H7 (cell line): ENCODE results near the gene KCNH1. TPM values are rescaled to one million over a fixed set of nuclear protein-coding genes. Genes with fewer than 3 reads are reported as not detected.
"Not testable (repeated sequence)": the region's sequence is repeated elsewhere in the genome, so short reads cannot be mapped to it uniquely, and the experiment has no call there.

Experiments used
- DNase-seq: peaks from one replicate; pipeline ENCODE4 v3.0.0; 2012
- H3K27me3 ChIP-seq: 2 replicates; pipeline ENCODE4 v1.6.0; 2011; ENCODE audit warnings: mild to moderate bottlenecking, low read length; ENCODE audit not compliant: control insufficient read depth, insufficient read depth
- H3K36me3 ChIP-seq: replicated peaks from 2 replicates; pipeline ENCODE4 v1.5.1; 2011; ENCODE audit warnings: low read length; ENCODE audit not compliant: control insufficient read depth, insufficient read depth
- H3K4me3 ChIP-seq: 2 replicates; pipeline ENCODE4 v1.5.1; 2011; ENCODE audit warnings: low read depth, mild to moderate bottlenecking, control low read depth, low read length, moderate library complexity; ENCODE audit not compliant: insufficient read depth
- total RNA-seq: library from RNA; depleted of rRNA; stranded (reverse); fragments of >200 nt; shearing (Covaris generic); gene quantifications from 2 replicates; pipeline ENCODE4 v1.2.3, GENCODE V29; 2014

Gene KCNH1
- total RNA-seq, 1 experiment from 2014 or later, result 0.07 TPM

GRCh38 chr1:211127166-211127565 lies 6.8 kb downstream of the KCNH1 start:
- no peak for DNase-seq
- Histone ChIP-seq H3K36me3 (no peaks in the 10 kb centered on the region), H3K27me3 (peaks cover 4% of the 10 kb centered on the region), H3K4me3 (no peak overlapping the region)

DNA sequence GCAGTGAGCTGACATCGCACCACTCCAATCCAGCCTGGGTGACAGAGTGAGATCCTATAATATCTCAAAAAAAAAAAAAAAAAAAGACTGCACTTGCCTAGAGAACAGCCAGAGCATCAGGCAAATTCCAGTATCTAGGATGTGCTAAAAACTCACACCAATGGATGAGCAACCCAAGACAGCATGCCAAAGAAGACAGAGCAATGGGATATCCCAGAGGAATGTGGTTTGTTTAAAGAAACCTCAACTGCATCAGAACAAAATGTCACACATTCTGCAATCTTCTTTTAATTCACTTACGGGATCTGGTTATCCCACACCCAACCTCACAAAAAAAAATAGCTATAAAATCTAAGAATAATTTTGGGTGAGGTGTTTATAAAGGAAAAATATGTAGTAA lies 7.3 kb downstream of the KCNH1 start:
- DNase-seq, result no peak
- H3K27me3 ChIP-seq, result no peaks in the 10 kb centered on the region
- no peaks in the 10 kb centered on the region for H3K36me3 ChIP-seq

DNA sequence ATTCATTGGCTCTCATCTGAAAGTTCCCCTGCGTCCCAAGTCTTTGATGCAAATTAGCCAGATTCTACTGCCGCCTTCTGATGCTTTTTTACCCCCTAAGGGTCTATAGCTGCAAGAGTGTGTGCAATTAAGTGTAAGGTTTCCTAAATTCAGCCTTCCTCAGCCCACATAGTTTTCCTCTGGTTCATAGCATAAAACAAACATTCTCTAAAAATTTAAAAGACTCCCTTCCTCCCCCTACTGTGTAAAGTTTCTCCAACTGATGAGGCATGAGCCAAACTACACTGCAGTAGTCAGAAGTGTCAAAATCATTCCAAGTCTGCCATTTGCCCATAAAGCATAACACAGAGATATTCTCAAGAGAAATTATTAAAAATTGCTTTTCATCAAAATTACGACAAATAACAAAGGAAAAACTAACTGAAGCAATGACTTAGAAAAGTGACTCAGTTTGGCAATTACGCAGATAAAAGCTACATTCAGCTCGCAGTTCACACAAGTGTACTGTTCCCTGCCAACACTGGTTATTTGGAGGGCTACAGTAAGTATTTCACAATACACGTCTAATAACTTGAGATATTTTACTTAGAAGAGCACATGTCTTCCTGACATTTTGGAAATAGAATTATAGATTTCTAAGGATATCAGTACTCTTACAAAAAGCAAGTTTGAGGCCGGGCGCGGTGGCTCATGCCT lies 15.4 kb downstream of the KCNH1 start:
- DNase-seq, result no peak
- Histone ChIP-seq H3K27me3 (no peaks in the 10 kb centered on the region), H3K36me3 (no peaks in the 10 kb centered on the region), H3K4me3 (no peak overlapping the region)

More for the DNA sequence above, 7.3 kb downstream of the KCNH1 start:
- H3K4me3 ChIP-seq, result no peak overlapping the region

- H3K4me3 ChIP-seq, result no peak overlapping the region
- no peak for DNase-seq
- no peaks in the 10 kb centered on the region for H3K27me3 ChIP-seq
- no peaks in the 10 kb centered on the region for H3K36me3 ChIP-seq
Measured at GRCh38 chr1:211114446-211114845, 19.5 kb downstream of the KCNH1 start.

DNA sequence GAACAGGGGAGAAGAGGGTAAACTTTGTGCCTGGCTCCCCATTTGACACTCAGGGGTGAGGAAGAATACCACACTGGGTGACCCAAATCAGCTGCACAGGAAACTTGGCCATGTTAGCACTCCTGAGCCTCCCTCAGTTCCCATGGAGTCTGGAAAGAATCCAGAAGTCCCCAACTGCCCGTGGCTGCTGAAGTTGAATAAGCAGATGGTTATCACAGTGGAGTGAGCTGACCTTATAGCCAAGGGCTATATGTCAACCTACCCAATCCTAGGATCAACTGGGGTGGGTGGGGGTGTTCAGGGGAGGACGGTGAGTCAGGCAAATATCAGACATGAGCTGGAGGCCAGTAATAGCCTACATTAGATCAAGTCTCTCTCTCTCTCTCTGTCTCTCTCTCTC lies 20.4 kb downstream of the KCNH1 start:
- Histone ChIP-seq H3K36me3 (no peaks in the 10 kb centered on the region), H3K4me3 (no peak overlapping the region), H3K27me3 (no peaks in the 10 kb centered on the region)
- no peak for DNase-seq

GRCh38 chr1:211111351-211111750 lies 22.6 kb downstream of the KCNH1 start:
- H3K27me3 ChIP-seq, result no peaks in the 10 kb centered on the region
- no peak for DNase-seq
- H3K4me3 ChIP-seq, result no peak overlapping the region
- H3K36me3 ChIP-seq, result no peaks in the 10 kb centered on the region

DNA sequence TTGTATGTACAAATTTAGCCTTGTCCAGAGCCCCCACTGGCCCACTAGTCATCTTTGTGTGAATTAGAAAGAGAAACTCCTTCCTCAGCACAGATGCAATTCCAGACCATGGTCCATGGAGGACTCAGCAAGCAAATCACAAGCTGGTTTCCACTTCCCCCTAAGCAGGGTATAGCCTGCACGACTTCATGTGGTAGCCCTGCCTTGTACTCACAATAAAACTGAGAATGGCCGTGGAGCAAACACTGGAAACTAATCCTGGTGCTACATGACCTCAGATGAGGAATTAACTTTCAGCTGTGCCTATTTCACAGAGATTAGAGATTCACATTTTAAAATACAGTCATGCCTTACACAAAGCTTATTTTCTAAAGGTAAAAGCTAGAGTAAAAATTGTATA lies 32.5 kb downstream of the KCNH1 start:
- no peaks in the 10 kb centered on the region for H3K27me3 ChIP-seq
- H3K36me3 ChIP-seq, result no peaks in the 10 kb centered on the region
- H3K4me3 ChIP-seq, result no peak overlapping the region
- DNase-seq, result no peak

GRCh38 chr1:211099393-211099792 lies 34.6 kb downstream of the KCNH1 start:
- Histone ChIP-seq H3K27me3 (no peaks in the 10 kb centered on the region), H3K4me3 (no peak overlapping the region), H3K36me3 (no peaks in the 10 kb centered on the region)
- no peak for DNase-seq

GRCh38 chr1:211095381-211095780 lies 38.6 kb downstream of the KCNH1 start:
- H3K36me3 ChIP-seq, result no peaks in the 10 kb centered on the region
- H3K27me3 ChIP-seq, result no peaks in the 10 kb centered on the region
- H3K4me3 ChIP-seq, result no peak overlapping the region
- no peak for DNase-seq

DNA sequence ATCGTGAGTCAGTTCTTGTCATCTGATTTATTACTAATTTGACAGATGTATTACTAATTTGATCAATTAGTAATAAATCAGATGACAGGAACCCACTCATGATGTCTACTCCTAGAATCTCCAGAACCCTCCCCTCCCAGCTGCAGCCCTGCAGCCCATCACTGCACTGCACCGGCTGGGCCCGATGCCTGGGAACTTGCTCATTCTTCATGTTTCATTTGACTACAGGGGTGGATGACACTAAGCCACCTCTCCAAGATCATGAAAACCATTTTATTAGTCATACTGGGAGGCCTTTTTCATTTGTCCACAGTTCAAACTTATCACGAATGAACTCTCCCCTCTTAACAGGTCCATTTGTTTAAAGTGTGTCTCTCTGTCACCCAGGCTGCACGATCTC lies 41.0 kb downstream of the KCNH1 start:
- no peaks in the 10 kb centered on the region for H3K36me3 ChIP-seq
- H3K4me3 ChIP-seq, result no peak overlapping the region
- H3K27me3 ChIP-seq, result no peaks in the 10 kb centered on the region
- DNase-seq, result no peak

DNA sequence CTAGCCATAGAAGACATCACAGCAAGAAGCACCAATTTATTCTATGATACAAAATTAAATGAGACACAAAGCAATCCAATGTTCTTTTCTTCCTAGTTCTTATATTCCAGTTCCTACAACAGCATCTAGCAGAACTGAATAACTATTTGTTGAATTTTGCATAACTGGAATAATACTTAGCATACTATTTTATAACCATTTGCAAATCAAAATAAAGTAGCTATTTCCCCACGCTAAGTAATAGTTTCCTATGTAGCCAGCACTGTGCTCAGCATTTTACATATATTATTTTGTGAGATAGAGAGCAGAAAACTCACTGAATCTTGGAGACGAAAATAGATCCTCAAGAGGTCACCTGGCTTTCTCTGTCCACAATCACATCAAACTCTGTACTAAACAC lies 42.1 kb downstream of the KCNH1 start:
- no peaks in the 10 kb centered on the region for H3K27me3 ChIP-seq
- no peak overlapping the region for H3K4me3 ChIP-seq
- no peak for DNase-seq
- no peaks in the 10 kb centered on the region for H3K36me3 ChIP-seq

GRCh38 chr1:211089536-211089935 lies 44.4 kb downstream of the KCNH1 start:
- no peaks in the 10 kb centered on the region for H3K36me3 ChIP-seq
- DNase-seq, result no peak
- no peaks in the 10 kb centered on the region for H3K27me3 ChIP-seq
- no peak overlapping the region for H3K4me3 ChIP-seq

- H3K4me3 ChIP-seq, result no peak overlapping the region
- no peaks in the 10 kb centered on the region for H3K27me3 ChIP-seq
- H3K36me3 ChIP-seq, result no peaks in the 10 kb centered on the region
- no peak for DNase-seq
Measured at GRCh38 chr1:211088156-211088555, 45.8 kb downstream of the KCNH1 start.

DNA sequence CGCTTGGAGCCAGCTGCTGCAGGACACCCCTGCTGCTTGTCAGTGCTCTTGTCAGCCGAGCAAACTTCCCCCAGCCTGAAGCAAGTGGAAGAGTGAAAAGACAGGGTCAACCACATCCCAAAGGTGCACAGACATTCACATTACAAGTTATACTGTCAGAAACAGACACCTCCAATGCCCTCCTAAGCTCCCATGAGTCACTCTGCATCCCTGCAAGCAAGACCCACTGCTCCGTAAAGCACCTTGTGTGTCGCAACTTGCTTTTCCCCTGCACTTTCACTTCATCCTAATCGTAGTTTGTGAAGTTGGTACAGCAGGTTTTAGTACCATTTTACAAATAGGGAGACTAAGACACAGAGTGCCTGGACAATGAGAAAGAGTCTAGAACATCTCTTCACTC lies 51.1 kb downstream of the KCNH1 start:
- DNase-seq, result no peak
- no peaks in the 10 kb centered on the region for H3K36me3 ChIP-seq
- H3K27me3 ChIP-seq, result no peaks in the 10 kb centered on the region
- no peak overlapping the region for H3K4me3 ChIP-seq

- H3K27me3 ChIP-seq, DNase-seq, H3K4me3 ChIP-seq, H3K36me3 ChIP-seq: not testable (repeated sequence)
Measured at GRCh38 chr1:211081447-211081846, 52.5 kb downstream of the KCNH1 start.

- Histone ChIP-seq H3K36me3 (no peaks in the 10 kb centered on the region), H3K4me3 (no peak overlapping the region), H3K27me3 (no peaks in the 10 kb centered on the region)
- no peak for DNase-seq
Measured at GRCh38 chr1:211068976-211069375, 65.0 kb downstream of the KCNH1 start.
